ENCODE results near the gene TMTC3. TPM values are rescaled to one million over a fixed set of nuclear protein-coding genes. Genes with fewer than 3 reads are reported as not detected.

The TMTC3 gene
- total RNA-seq, 1 donor from 2014 or later: 42.0 TPM

DNA sequence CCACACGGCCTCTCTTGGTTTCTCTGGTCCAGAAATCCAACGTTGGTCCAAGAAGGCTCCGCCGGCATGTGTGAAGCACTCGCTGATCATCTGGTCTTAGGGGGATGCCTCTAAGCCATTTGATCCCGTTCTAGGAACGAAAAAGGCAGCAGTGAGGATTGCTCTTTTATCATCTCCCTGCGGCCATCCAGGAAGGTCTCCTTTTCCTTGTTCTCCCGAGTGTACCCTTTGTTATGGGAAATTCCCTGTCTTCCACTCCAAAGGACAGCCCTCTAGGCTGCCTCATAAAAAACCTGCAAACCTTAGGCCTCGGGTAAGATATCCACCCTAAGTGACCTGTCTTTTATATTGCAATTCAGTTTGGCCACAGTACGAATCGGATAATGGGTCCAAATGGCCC lies 85.8 kb downstream of the TMTC3 start:
- Mint-ChIP-seq H3K9me3 (ENCODE audit: unreplicated experiment) (peaks cover 13% of the 10 kb centered on the region), H3K4me3 (ENCODE audit: unreplicated experiment) (no peak overlapping the region), H3K36me3 (ENCODE audit: unreplicated experiment) (no peaks in the 10 kb centered on the region), H3K27ac (ENCODE audit: unreplicated experiment) (no peak overlapping the region), H3K4me1 (ENCODE audit: unreplicated experiment) (no peaks in the 10 kb centered on the region), H3K27me3 (ENCODE audit: unreplicated experiment) (no peaks in the 10 kb centered on the region)
- DNase-seq (ENCODE audit: extremely low spot score, unreplicated experiment): no peak
- TF ChIP-seq, protein P1, sequence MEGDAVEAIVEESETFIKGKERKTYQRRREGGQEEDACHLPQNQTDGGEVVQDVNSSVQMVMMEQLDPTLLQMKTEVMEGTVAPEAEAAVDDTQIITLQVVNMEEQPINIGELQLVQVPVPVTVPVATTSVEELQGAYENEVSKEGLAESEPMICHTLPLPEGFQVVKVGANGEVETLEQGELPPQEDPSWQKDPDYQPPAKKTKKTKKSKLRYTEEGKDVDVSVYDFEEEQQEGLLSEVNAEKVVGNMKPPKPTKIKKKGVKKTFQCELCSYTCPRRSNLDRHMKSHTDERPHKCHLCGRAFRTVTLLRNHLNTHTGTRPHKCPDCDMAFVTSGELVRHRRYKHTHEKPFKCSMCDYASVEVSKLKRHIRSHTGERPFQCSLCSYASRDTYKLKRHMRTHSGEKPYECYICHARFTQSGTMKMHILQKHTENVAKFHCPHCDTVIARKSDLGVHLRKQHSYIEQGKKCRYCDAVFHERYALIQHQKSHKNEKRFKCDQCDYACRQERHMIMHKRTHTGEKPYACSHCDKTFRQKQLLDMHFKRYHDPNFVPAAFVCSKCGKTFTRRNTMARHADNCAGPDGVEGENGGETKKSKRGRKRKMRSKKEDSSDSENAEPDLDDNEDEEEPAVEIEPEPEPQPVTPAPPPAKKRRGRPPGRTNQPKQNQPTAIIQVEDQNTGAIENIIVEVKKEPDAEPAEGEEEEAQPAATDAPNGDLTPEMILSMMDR (IDR thresholded peaks at IDR 0.05): no peak

DNA sequence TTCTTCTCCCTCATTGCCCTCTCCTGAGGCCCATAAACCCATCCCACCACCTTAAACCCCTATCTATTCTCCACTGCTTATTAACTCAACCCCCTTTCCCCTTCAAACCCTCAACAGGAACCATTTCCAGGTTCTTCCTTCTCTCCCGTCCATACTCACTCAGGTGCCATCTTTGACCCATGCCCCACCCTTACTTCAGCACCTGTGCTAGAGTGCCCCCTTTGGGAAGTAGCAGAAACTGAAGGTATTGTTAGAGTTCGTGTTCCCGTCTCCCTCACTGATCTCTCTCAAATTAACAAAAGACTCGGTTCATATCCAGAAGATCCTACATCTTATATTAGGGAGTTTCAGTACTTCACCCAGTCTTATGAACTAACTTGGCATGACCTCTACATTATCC lies 86.6 kb downstream of the TMTC3 start:
- Mint-ChIP-seq H3K27me3 (ENCODE audit: unreplicated experiment) (no peaks in the 10 kb centered on the region), H3K36me3 (ENCODE audit: unreplicated experiment) (no peaks in the 10 kb centered on the region), H3K4me3 (ENCODE audit: unreplicated experiment) (no peak overlapping the region), H3K9me3 (ENCODE audit: unreplicated experiment) (peaks cover 13% of the 10 kb centered on the region), H3K4me1 (ENCODE audit: unreplicated experiment) (no peaks in the 10 kb centered on the region), H3K27ac (ENCODE audit: unreplicated experiment) (no peak overlapping the region)
- no peak for DNase-seq (ENCODE audit: extremely low spot score, unreplicated experiment)
- TF ChIP-seq, protein P1 (IDR thresholded peaks at IDR 0.05): no peak

DNA sequence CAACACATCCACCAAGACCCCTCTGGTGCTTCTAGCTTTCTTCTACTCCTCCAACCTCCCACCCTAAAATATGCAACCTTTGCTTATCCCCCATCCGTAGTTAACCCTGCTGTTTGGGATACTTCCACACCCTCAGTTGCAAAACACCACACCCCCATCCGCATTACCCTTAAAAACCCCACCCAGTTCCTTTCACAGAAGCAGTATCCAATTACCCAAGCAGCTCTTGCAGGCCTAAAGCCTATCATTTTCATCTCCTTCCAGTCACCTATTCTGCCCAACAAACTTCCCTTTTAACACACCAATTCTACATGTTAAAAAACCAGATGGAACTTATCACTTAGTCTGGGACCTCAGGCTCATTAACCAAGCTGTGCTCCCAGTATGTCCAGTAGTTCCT lies 88.2 kb downstream of the TMTC3 start:
- Mint-ChIP-seq H3K27ac (ENCODE audit: unreplicated experiment) (no peak overlapping the region), H3K4me3 (ENCODE audit: unreplicated experiment) (no peak overlapping the region), H3K36me3 (ENCODE audit: unreplicated experiment) (no peaks in the 10 kb centered on the region), H3K9me3 (ENCODE audit: unreplicated experiment) (peaks cover 8% of the 10 kb centered on the region), H3K27me3 (ENCODE audit: unreplicated experiment) (no peaks in the 10 kb centered on the region), H3K4me1 (ENCODE audit: unreplicated experiment) (no peaks in the 10 kb centered on the region)
- no peak for DNase-seq (ENCODE audit: extremely low spot score, unreplicated experiment)
- TF ChIP-seq, protein P1 (IDR thresholded peaks at IDR 0.05): no peak

DNA sequence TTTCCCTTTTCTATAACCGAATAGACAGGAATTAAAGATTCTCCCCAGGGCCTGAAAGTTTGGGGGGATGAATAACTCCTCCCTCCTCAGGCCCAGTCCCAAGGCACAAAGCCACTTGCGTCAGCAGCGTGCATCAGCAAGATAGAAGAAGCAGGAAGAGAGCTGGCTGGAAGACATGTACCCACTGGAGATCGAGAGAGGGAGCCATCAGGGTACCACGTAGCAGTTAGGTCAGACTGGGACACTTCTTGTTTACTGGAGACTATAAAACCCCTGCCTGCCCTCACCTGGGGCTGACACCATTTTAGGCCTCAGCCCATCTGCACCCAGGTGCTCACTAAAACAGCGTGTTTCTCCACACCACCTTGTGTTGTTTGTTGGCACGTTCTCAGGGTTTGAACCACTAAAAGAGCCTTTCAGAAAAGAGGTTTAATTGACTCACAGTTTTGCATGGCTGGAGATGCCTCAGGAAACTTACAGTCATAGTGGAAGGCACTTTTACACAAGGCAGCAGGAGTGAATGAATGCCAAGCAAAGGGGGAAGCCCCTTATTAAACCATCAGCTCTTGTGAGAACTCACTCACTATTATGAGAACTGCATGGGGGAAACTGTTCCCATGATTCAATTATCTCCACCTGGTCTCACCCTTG lies 93.2 kb downstream of the TMTC3 start:
- Mint-ChIP-seq H3K36me3 (ENCODE audit: unreplicated experiment) (no peaks in the 10 kb centered on the region), H3K9me3 (ENCODE audit: unreplicated experiment) (peaks cover 4% of the 10 kb centered on the region), H3K4me1 (ENCODE audit: unreplicated experiment) (peaks cover 1% of the 10 kb centered on the region), H3K27me3 (ENCODE audit: unreplicated experiment) (no peaks in the 10 kb centered on the region), H3K4me3 (ENCODE audit: unreplicated experiment) (no peak overlapping the region), H3K27ac (ENCODE audit: unreplicated experiment) (no peak overlapping the region)
- no peak for DNase-seq (ENCODE audit: extremely low spot score, unreplicated experiment)
- TF ChIP-seq, protein P1 (IDR thresholded peaks at IDR 0.05): no peak

DNA sequence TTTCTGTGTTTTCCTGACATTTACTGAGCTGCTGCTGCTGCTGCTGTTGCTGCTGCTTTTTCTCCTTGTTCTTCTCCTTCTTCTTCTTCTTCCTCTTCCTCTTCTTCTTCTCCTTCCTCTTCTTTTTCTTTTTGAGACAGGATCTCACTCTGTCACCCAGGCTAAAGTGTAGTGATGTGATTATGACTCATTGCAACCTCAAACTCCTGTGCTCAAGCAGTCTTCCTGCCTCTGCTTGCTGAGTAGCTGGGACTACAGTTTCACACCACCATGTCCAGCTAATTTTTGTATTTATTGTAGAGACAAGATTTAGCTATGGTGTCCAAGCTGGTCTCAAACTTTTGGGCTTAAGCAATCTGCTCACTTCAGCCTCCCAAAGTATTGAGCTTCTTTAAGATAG lies 95.8 kb downstream of the TMTC3 start:
- Mint-ChIP-seq H3K4me3 (ENCODE audit: unreplicated experiment) (no peak overlapping the region), H3K27ac (ENCODE audit: unreplicated experiment) (no peak overlapping the region), H3K27me3 (ENCODE audit: unreplicated experiment) (no peaks in the 10 kb centered on the region), H3K9me3 (ENCODE audit: unreplicated experiment) (peaks cover 4% of the 10 kb centered on the region), H3K36me3 (ENCODE audit: unreplicated experiment) (no peaks in the 10 kb centered on the region), H3K4me1 (ENCODE audit: unreplicated experiment) (peaks cover 11% of the 10 kb centered on the region)
- TF ChIP-seq, protein P1 (IDR thresholded peaks at IDR 0.05): no peak
- DNase-seq (ENCODE audit: extremely low spot score, unreplicated experiment): no peak

All from osteocyte (in vitro differentiated cells).